Keratinocyte (primary cell): ENCODE results near the gene ADGRG2. TPM values are rescaled to one million over a fixed set of nuclear protein-coding genes. Genes with fewer than 3 reads are reported as not detected.

ENCODE experiments used
- DNase-seq: peaks from one replicate; pipeline ENCODE4 v3.0.0-alpha.2; 2011; ENCODE audit warnings: low read depth, missing footprints, low spot score
- FAIRE-seq: peaks from 2 replicates; lab custom pipeline; 2011; peaks lifted over from hg19 to GRCh38; lab: Jason Lieb, UNC
- H2AFZ ChIP-seq: 2 replicates; pipeline ENCODE4 v1.6.0; 2012; ENCODE audit warnings: low read length, control low read depth, inconsistent platforms; ENCODE audit not compliant: control insufficient read depth
- H3K27ac ChIP-seq: 2 replicates; pipeline ENCODE4 v1.5.1; 2011; ENCODE audit warnings: low read length; ENCODE audit not compliant: control insufficient read depth, insufficient read depth
- H3K27me3 ChIP-seq: 3 replicates; pipeline ENCODE4 v1.6.0; 2011; ENCODE audit warnings: low read length; ENCODE audit not compliant: control insufficient read depth, insufficient read depth; ENCODE audit errors: extremely low read depth
- H3K36me3 ChIP-seq, 2 experiments: 2 replicates in 1 of 2; 3 replicates in 1 of 2; pipeline ENCODE4 v1.5.1; 2011; ENCODE audit warnings: low read length in 2 of 2, mild to moderate bottlenecking in 1 of 2; ENCODE audit not compliant: control insufficient read depth in 2 of 2, insufficient read depth in 2 of 2; ENCODE audit errors: extremely low read depth in 1 of 2
- H3K4me1 ChIP-seq: 3 replicates; pipeline ENCODE4 v1.5.1; 2011; ENCODE audit warnings: low read length; ENCODE audit not compliant: control insufficient read depth, insufficient read depth; ENCODE audit errors: extremely low read depth
- H3K4me2 ChIP-seq: 3 replicates; pipeline ENCODE4 v1.6.0; 2011; ENCODE audit warnings: low read depth, low read length; ENCODE audit not compliant: control insufficient read depth, insufficient read depth; ENCODE audit errors: extremely low read depth
- H3K4me3 ChIP-seq, 3 experiments: fragments of 200-600 bp in 1 of 3; sonication (generic) in 1 of 3; 2 replicates in 2 of 3; 3 replicates in 1 of 3; pipeline ENCODE4 v1.5.1; 2011 to 2016; ENCODE audit warnings: low read length in 3 of 3, mild to moderate bottlenecking in 3 of 3, control low read depth in 2 of 3, inconsistent platforms in 1 of 3, low read depth in 1 of 3, mixed read lengths in 1 of 3, mixed run types in 1 of 3, moderate library complexity in 1 of 3; ENCODE audit not compliant: control insufficient read depth in 2 of 3, insufficient read depth in 2 of 3; ENCODE audit errors: extremely low read depth in 1 of 3
- H3K79me2 ChIP-seq: 2 replicates; pipeline ENCODE4 v1.6.0; 2012; ENCODE audit warnings: low read length; ENCODE audit not compliant: control insufficient read depth, insufficient read depth
- H3K9ac ChIP-seq: 3 replicates; pipeline ENCODE4 v1.6.0; 2011; ENCODE audit warnings: low read length; ENCODE audit not compliant: control insufficient read depth, insufficient read depth; ENCODE audit errors: extremely low read depth
- H3K9me1 ChIP-seq: 3 replicates; pipeline ENCODE4 v1.6.0; 2011; ENCODE audit warnings: low read length; ENCODE audit not compliant: control insufficient read depth, insufficient read depth; ENCODE audit errors: extremely low read depth
- H3K9me3 ChIP-seq: 2 replicates; pipeline ENCODE4 v1.5.1; 2012; ENCODE audit warnings: low read depth, low read length; ENCODE audit not compliant: control insufficient read depth
- H4K20me1 ChIP-seq: 3 replicates; pipeline ENCODE4 v1.6.0; 2011; ENCODE audit warnings: low read length; ENCODE audit not compliant: control insufficient read depth, insufficient read depth; ENCODE audit errors: extremely low read depth
- EZH2 ChIP-seq: IDR thresholded peaks from one replicate; pipeline ENCODE4 v1.6.1; 2012; ENCODE audit warnings: inconsistent platforms, mild to moderate bottlenecking, low read length, moderate library complexity
- dilution Hi-C: fragments of 300-500 bp; cut with MboI; formaldehyde crosslinking; loops from one replicate; pipeline ENCODE4 v1.7.0; 2020; ENCODE audit warnings: low sequenced_read_pairs; ENCODE audit not compliant: extremely low pct_ligation_motif_present
- polyA plus RNA-seq, 5 experiments: library from polyadenylated mRNA; depleted of rRNA in 3 of 5; stranded (reverse) in 3 of 5; stranded (forward) in 1 of 5; unstranded in 1 of 5; fragments of >200 nt; gene quantifications; 1 replicate in 1 of 5; 2 replicates in 3 of 5; 3 replicates in 1 of 5; pipeline versions ENCODE4 v1.2.1 to v1.2.3, GENCODE V29; 2011 to 2012; ENCODE audit warnings: missing spikeins in 2 of 5, low read depth in 1 of 5, low replicate concordance in 1 of 5
- TF ChIP-seq, protein P1 (sequence below), 3 experiments: IDR thresholded peaks in 1 of 3; conservative IDR thresholded peaks in 1 of 3; optimal IDR thresholded peaks in 1 of 3; 2 replicates in 2 of 3; 3 replicates in 1 of 3; pipeline versions ENCODE3 to v1.5.1; 2011; ENCODE audit warnings: low read length in 3 of 3, mild to moderate bottlenecking in 3 of 3, moderate library complexity in 2 of 3, control low read depth in 1 of 3, inconsistent platforms in 1 of 3; ENCODE audit not compliant: insufficient read depth in 2 of 3; ENCODE audit errors: extremely low read depth in 1 of 3

The ADGRG2 gene
- polyA plus RNA-seq, 1 donor (not counting 4 experiments of a cell fraction or from before 2014, with no cell fraction given) = 0.20 TPM

DNA sequence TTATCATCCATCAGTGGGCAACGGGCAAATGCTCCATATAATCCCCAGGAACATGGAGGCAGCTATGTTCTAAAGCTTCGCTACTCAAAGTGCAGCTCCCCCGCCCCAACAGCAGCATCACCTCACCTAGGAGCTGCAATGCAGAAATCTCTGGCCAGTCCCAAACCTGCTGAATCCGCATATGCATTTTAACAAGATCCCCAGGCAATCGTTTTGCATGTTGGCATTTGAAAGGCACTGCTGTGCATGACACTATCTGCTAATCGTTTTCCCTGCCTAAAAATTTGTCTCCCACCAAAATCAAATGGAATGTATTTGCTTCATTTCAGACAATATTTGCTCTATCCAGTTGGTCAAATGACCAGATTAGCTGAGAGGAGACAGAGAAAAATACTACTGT, 15.2 kb downstream of the ADGRG2 start:
- dilution Hi-C loops = no loop called here
- FAIRE-seq = no peak
- Histone ChIP-seq H3K4me2 (no peak overlapping the region), H3K27me3 (no peaks in the 10 kb centered on the region), H3K27ac (no peak overlapping the region), H3K36me3 (no peaks in the 10 kb centered on the region), H3K4me3 (no peak overlapping the region), H4K20me1 (no peaks in the 10 kb centered on the region), H3K9ac (no peak overlapping the region), H2AFZ (no peak overlapping the region), H3K9me3 (no peaks in the 10 kb centered on the region), H3K9me1 (no peaks in the 10 kb centered on the region), H3K4me1 (no peaks in the 10 kb centered on the region), H3K79me2 (no peaks in the 10 kb centered on the region)
- no peak for TF ChIP-seq EZH2
- TF ChIP-seq, protein P1, sequence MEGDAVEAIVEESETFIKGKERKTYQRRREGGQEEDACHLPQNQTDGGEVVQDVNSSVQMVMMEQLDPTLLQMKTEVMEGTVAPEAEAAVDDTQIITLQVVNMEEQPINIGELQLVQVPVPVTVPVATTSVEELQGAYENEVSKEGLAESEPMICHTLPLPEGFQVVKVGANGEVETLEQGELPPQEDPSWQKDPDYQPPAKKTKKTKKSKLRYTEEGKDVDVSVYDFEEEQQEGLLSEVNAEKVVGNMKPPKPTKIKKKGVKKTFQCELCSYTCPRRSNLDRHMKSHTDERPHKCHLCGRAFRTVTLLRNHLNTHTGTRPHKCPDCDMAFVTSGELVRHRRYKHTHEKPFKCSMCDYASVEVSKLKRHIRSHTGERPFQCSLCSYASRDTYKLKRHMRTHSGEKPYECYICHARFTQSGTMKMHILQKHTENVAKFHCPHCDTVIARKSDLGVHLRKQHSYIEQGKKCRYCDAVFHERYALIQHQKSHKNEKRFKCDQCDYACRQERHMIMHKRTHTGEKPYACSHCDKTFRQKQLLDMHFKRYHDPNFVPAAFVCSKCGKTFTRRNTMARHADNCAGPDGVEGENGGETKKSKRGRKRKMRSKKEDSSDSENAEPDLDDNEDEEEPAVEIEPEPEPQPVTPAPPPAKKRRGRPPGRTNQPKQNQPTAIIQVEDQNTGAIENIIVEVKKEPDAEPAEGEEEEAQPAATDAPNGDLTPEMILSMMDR (optimal IDR thresholded peaks at IDR 0.05 in 1 of 3, IDR thresholded peaks at IDR 0.05 in 1 of 3, conservative IDR thresholded peaks at IDR 0.05 in 1 of 3; ENCODE audit: extremely low read depth in 1 of 3, insufficient read depth in 2 of 3, low read length in 3 of 3) = no peak
- DNase-seq = no peak

DNA sequence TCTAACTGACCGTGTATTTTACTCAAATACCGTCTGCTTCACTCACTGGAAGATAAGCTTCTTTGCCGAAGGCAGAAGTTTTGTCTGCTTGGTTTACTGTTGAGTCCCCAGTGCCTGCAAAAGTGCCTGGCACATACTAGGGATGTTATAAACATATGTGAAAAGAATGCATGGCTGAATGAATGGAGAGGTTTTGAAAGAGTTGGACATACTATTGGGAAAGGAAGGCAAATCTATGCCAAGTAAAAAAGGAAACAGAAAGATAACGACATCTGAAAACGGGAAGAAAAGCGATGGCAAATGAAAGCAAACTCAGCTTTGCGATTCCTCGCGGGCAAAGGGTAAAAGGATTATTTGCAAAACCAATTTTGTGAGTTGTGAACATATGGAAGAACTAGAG, 21.7 kb downstream of the ADGRG2 start:
- H3K4me1 ChIP-seq = no peaks in the 10 kb centered on the region
- DNase-seq = no peak
- H3K4me3 ChIP-seq = no peak overlapping the region
- TF ChIP-seq EZH2 = no peak
- TF ChIP-seq, protein P1 (optimal IDR thresholded peaks at IDR 0.05 in 1 of 3, IDR thresholded peaks at IDR 0.05 in 1 of 3, conservative IDR thresholded peaks at IDR 0.05 in 1 of 3; ENCODE audit: extremely low read depth in 1 of 3, insufficient read depth in 2 of 3, low read length in 3 of 3) = no peak
- dilution Hi-C loops = no loop called here
- H3K9ac ChIP-seq = no peak overlapping the region
- no peak for FAIRE-seq
- H3K27me3 ChIP-seq = no peaks in the 10 kb centered on the region
- H4K20me1 ChIP-seq = no peaks in the 10 kb centered on the region
- H3K27ac ChIP-seq = no peak overlapping the region
- no peaks in the 10 kb centered on the region for H3K36me3 ChIP-seq
- no peaks in the 10 kb centered on the region for H3K9me1 ChIP-seq
- no peak overlapping the region for H2AFZ ChIP-seq
- no peaks in the 10 kb centered on the region for H3K9me3 ChIP-seq
- H3K4me2 ChIP-seq = no peak overlapping the region
- H3K79me2 ChIP-seq = no peaks in the 10 kb centered on the region
